Body of pancreas (tissue), 4 donors: ENCODE measurements around the gene WNT3A. TPM values are rescaled to one million over a fixed set of nuclear protein-coding genes. Genes with fewer than 3 reads are reported as not detected.
"Not testable (repeated sequence)": the region's sequence is repeated elsewhere in the genome, so short reads cannot be mapped to it uniquely, and the experiment has no call there.

ENCODE experiments used
- ATAC-seq: fragments of 150-250 bp; one replicate; pipeline ENCODE4 v1.9.1; 2016
- DNase-seq, 4 donors: peaks; one replicate each; pipeline ENCODE4 v3.0.0-alpha.2; 2019
- H3K27ac ChIP-seq, 4 donors: fragments of 200-600 bp; sonication (generic); 1 replicate in 3 of 4; 2 replicates in 1 of 4; pipeline versions ENCODE4 v1.5.1 to v1.6.1; 2016 to 2019; ENCODE audit warnings: mild to moderate bottlenecking in 1 of 4, mixed read lengths in 1 of 4, moderate library complexity in 1 of 4
- H3K27me3 ChIP-seq, 2 donors: fragments of 200-600 bp; sonication (generic); one replicate each; pipeline ENCODE4 v1.6.0; 2016; ENCODE audit warnings: mild to moderate bottlenecking in 1 of 2
- H3K36me3 ChIP-seq, 2 donors: fragments of 200-600 bp; sonication (generic); replicated peaks in 1 of 2; 2 replicates each; pipeline ENCODE4 v1.5.1; 2016; ENCODE audit warnings: low read depth in 2 of 2; ENCODE audit not compliant: insufficient read depth in 1 of 2
- H3K4me1 ChIP-seq: fragments of 200-600 bp; sonication (generic); one replicate; pipeline ENCODE4 v1.6.0; 2016
- H3K4me3 ChIP-seq, 2 donors: fragments of 200-600 bp; sonication (generic); 1 replicate in 1 of 2; 2 replicates in 1 of 2; pipeline ENCODE4 v1.5.1; 2016 to 2019
- H3K9me3 ChIP-seq, 3 donors: fragments of 200-600 bp; sonication (generic); 1 replicate in 2 of 3; 2 replicates in 1 of 3; pipeline ENCODE4 v1.5.1; 2016
- POLR2A ChIP-seq, 3 donors: fragments of 450-650 bp; IDR thresholded peaks; one replicate each; pipeline ENCODE4 v1.6.1; 2016; ENCODE audit warnings: antibody characterized with exemption in 3 of 3, mild to moderate bottlenecking in 2 of 3
- WGBS, 2 donors: methylation state at CpG; one replicate each; pipeline ENCODE4 v1.1.5; 2017; 5-methylcytosine and 5-hydroxymethylcytosine counted together
- intact Hi-C: fragments of 100-400 bp; cut with DNase I; formaldehyde crosslinking; loops from one replicate; pipeline ENCODE4 v1.15.1; 2023
- total RNA-seq, 2 donors: library from RNA; depleted of rRNA; stranded (reverse); fragments of >200 nt; gene quantifications; one replicate each; pipeline ENCODE4 v1.1.0, GENCODE V29; 2016
- TF ChIP-seq, protein P1 (sequence below), 7 experiments: fragments of 450-650 bp in 4 of 7; fragments of 200-600 bp in 3 of 7; sonication (generic) in 3 of 7; IDR thresholded peaks; one replicate each; pipeline ENCODE4 v1.5.1; 2016 to 2019; ENCODE audit warnings: antibody characterized with exemption in 7 of 7

Gene WNT3A
- total RNA-seq, 2 donors from 2014 or later = not detected

DNA sequence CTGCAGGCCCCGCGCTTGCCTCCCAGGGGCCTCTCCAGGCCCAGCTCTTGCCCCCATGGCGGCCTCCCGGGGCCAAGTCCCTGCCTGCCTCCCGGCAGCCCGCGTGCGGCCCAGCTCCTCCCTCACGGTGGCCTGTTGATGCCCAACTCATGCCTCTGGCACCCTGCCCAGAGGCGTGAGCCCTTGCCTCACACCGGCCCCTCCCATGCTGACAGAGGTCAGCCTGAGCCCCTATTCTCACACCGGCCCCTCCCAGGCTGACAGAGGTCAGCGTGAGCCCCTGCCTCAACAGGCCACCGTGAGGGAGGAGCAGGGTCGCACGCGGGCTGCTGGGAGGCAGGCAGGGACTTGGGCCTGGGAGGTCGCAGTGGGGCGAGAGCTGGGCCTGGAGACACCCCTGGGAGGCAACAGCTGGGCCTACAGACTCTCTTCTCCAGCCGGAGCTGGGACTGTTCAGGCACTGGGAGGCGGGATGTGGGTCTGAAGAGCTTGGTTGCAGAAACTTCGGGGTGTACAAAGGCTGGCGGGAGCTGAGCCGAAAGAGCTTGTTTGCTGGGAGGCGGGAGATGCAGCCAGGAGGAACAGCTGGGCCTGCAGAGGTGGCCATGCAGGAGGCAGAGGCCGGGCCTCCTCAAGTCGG lies 35.0 kb upstream of the WNT3A start:
- H3K9me3 ChIP-seq, intact Hi-C loops, H3K4me1 ChIP-seq, H3K4me3 ChIP-seq, H3K36me3 ChIP-seq, DNase-seq, H3K27me3 ChIP-seq, H3K27ac ChIP-seq, ATAC-seq: not testable (repeated sequence)
- 84 to 89% methylated on average over 7 to 18 of the region's 27 CpGs for WGBS, 2 donors

DNA sequence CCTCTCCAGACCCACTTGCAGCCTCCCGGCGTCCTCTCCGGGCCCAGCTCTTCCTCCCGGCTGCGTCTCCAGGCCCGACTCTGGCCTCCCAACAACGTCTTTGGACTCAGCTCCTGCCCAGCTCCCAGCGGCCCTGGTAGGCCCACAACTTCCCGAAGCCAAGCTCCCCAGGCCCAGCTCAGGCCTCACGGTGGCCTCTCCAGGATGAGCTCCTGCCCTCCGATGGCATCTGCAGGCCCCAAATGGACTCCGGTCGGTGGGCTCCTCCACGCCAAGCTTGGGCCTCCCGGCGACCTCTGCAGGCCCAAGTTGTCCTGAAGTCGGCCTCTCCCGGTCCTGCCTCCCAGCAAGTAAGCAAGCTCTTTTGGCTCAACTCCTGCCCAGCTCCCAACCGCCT lies 34.5 kb upstream of the WNT3A start:
- H3K4me1 ChIP-seq, H3K36me3 ChIP-seq, H3K27me3 ChIP-seq, H3K9me3 ChIP-seq, intact Hi-C loops, H3K4me3 ChIP-seq, H3K27ac ChIP-seq, DNase-seq, ATAC-seq: not testable (repeated sequence)
- 85% methylated on average over 10 to 18 of the region's 19 CpGs for WGBS, 2 donors

DNA sequence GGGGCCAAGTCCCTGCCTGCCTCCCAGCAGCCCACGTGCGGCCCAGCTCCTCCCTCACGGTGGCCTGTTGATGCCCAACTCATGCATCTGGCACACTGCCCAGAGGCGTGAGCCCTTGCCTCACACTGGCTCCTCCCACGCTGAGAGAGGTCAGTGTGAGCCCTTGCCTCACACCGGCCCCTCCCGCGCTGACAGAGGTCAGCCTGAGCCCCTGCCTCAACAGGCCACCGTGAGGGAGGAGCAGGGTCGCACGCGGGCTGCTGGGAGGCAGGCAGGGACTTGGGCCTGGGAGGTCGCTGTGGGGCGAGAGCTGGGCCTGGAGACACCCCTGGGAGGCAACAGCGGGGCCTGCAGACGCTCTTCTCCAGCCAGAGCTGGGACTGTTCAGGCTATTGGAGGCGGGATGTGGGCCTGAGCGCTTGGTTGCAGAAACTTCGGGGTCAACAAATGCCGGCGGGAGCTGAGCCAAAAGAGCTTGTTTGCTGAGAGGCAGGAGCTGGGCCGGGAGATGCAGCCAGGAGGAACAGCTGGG lies 33.9 kb upstream of the WNT3A start:
- H3K4me3 ChIP-seq, intact Hi-C loops, H3K27ac ChIP-seq, H3K4me1 ChIP-seq, H3K9me3 ChIP-seq, H3K36me3 ChIP-seq, ATAC-seq, H3K27me3 ChIP-seq: not testable (repeated sequence)
- peak; percentile 21 to 44 (median 30) for DNase-seq
- WGBS, 2 donors = 83% methylated on average over 22 of the region's 22 CpGs; no CpG with 5 or more reads in 1 of the 2 donors

DNA sequence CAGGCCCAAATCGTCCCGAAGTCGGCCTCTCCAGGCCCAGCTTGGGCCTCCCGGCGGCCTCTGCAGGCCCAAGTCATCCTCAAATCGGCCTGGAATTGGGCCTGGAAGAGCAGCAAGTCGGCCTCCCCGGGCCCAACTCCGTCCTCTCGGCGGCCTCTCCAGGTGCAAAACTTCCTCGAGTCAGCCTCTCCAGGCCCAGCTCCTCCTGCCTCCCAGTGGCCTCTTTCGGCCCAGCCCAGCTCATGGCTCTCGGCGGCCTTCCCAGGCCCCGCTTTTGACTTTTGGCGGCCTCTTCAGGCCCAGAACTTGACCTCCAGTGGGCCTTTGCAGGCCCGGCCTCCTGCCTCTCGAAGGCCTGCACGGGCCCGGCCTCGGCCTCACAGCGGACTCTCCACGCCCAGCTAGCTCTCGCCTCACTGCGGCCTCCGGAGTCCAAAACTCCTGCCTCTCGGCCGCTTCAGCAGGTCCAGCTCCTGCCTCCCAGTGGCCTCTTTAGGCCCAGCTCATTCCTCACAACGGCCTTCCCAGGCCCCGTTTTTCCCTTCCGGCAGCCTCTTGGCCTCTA lies 33.0 kb upstream of the WNT3A start:
- DNase-seq, ATAC-seq, H3K36me3 ChIP-seq, H3K4me3 ChIP-seq, H3K4me1 ChIP-seq, intact Hi-C loops, H3K27me3 ChIP-seq, H3K27ac ChIP-seq, H3K9me3 ChIP-seq: not testable (repeated sequence)
- 93 to 97% methylated on average over 8 to 16 of the region's 32 CpGs for WGBS, 2 donors

DNA sequence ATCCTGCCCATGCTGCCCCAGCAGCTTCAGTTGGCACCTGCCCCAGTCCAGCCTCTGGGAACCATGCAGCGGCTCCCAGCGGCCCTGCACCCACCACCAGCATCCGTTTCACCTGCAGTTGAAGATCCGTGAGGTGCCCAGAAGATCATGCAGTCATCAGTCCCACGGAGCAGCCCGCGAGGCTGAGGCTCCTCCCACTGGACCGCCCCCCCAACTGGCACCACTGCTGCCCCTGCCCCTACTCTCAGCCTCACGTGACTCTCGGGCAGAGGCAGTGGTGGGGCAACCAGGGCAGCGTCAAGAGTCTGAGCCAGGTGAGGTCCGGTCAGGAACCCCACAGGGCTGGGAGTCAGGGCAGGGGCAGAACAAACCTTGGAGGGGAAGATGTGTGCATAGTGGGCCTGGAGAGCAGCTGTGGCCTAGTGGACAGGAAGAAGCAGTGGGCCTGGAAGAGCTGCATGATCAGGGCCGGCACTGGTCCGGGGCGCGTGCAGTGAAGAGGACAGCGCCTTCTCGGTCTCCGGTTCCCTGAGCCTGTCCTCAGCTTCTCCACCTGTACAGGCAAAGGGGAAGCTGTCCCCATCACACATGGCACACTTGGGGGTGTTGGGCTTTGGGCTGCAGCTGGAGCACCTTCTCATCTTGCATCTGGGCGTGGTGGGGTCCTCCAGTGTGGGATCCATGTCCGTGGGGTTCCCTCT lies 31.1 kb upstream of the WNT3A start:
- H3K27ac ChIP-seq, H3K4me3 ChIP-seq, H3K4me1 ChIP-seq, DNase-seq, intact Hi-C loops, ATAC-seq, H3K9me3 ChIP-seq, H3K36me3 ChIP-seq, H3K27me3 ChIP-seq: not testable (repeated sequence)
- 81 to 91% methylated on average over 10 to 12 of the region's 21 CpGs for WGBS, 2 donors

DNA sequence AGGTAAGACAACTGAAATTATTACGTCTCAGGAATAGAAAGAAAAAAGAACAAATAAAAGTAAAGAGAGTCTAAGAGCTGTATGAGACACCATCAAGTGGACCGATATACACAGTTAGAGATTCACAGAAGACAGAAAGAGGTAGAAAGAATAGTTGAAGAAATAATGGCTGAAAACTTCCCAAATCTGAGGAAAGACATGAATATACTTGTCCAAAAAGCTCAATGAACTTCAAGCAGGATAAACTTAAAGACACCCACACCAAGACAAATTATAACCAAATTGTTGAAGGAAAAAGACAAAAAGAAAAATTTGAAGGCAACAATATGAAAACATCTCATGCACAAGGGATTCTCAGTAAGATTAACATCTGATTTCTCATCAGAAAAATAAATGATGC lies 19.6 kb upstream of the WNT3A start:
- H3K9me3 ChIP-seq = no peaks in the 10 kb centered on the region
- H3K27ac ChIP-seq = no peak overlapping the region
- H3K4me1 ChIP-seq = no peaks in the 10 kb centered on the region
- 79 to 92% methylated on average over 2 of the region's 2 CpGs for WGBS, 2 donors
- ATAC-seq (no peak), DNase-seq (no peak)
- TF ChIP-seq, protein P1, sequence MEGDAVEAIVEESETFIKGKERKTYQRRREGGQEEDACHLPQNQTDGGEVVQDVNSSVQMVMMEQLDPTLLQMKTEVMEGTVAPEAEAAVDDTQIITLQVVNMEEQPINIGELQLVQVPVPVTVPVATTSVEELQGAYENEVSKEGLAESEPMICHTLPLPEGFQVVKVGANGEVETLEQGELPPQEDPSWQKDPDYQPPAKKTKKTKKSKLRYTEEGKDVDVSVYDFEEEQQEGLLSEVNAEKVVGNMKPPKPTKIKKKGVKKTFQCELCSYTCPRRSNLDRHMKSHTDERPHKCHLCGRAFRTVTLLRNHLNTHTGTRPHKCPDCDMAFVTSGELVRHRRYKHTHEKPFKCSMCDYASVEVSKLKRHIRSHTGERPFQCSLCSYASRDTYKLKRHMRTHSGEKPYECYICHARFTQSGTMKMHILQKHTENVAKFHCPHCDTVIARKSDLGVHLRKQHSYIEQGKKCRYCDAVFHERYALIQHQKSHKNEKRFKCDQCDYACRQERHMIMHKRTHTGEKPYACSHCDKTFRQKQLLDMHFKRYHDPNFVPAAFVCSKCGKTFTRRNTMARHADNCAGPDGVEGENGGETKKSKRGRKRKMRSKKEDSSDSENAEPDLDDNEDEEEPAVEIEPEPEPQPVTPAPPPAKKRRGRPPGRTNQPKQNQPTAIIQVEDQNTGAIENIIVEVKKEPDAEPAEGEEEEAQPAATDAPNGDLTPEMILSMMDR (IDR thresholded peaks at IDR 0.05) = no peak
- no peak for TF ChIP-seq POLR2A (IDR thresholded peaks at IDR 0.05)
- H3K36me3 ChIP-seq = no peaks in the 10 kb centered on the region
- no peak overlapping the region for H3K4me3 ChIP-seq
- intact Hi-C loops = no loop called here
- no peaks in the 10 kb centered on the region for H3K27me3 ChIP-seq

DNA sequence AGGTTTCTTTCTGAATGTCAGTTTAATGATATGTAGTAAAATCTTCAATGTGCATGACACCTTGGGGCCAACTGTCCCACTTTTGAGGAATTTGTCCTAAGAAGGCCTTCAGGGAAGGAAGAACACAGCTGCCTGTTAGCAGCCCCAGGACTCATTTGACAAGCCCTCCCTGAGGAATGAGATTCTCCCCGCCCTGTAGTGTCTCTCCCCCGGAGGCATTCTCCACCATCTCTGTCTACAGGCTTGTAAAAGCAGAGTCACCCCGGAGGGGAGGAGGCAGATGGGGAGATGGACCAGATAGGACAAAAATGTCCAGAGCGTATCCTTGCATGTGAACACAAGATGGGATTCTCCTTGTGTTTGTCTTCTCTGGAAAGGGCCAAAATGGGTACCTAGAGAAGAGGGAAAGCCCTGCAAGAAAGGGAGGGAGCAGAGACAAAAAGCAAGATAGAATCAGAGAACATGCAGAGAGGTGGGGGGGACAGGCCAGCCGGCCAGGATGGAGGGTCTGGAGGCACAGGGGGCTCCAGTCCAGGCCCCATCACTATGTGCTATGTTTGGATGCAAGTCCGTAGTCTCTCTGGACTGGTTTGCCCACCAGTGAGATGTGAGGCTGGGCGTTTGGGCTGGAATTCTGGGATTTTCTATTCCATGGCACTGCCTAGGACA lies 12.0 kb upstream of the WNT3A start:
- 43 to 65% methylated on average over 6 to 7 of the region's 7 CpGs for WGBS, 2 donors
- H3K4me1 ChIP-seq = no peaks in the 10 kb centered on the region
- H3K27ac ChIP-seq = no peak overlapping the region
- no peak for DNase-seq
- intact Hi-C loops = no loop called here
- peaks cover 0 to 11% (median 0%) of the 10 kb centered on the region in 3 donors for H3K9me3 ChIP-seq
- H3K36me3 ChIP-seq = no peaks in the 10 kb centered on the region
- H3K4me3 ChIP-seq = no peak overlapping the region
- no peak for ATAC-seq
- TF ChIP-seq, protein P1 (IDR thresholded peaks at IDR 0.05) = no peak
- TF ChIP-seq POLR2A (IDR thresholded peaks at IDR 0.05) = no peak
- H3K27me3 ChIP-seq = no peaks in the 10 kb centered on the region
